ENCODE results near the gene CDHR1.
A peak's percentile ranks its signal among the peaks of the same experiment; 100 is the strongest.

CDHR1 gene

DNA sequence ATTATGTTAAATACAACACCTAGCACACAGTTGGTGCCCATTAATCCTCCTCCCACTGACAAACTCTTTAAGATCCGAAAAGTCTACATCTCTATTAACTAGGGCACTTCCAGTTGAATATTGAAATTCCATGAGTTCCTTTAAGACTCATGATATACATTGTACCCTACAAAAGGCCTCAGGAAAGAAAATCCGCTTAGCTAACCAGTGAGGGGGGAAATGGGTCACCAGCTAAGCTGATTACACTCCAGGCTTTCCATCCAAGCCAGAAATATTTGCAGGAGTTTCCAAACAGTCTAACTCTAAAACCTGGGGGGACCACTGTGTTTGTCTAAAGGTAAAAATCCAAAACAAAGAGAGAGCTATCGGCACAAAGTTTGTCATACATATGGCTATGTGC lies 32.3 kb downstream of the CDHR1 start:
- no peak for DNase-seq (ENCODE audit: low read depth in 1 of 2, low spot score in 1 of 2)

DNA sequence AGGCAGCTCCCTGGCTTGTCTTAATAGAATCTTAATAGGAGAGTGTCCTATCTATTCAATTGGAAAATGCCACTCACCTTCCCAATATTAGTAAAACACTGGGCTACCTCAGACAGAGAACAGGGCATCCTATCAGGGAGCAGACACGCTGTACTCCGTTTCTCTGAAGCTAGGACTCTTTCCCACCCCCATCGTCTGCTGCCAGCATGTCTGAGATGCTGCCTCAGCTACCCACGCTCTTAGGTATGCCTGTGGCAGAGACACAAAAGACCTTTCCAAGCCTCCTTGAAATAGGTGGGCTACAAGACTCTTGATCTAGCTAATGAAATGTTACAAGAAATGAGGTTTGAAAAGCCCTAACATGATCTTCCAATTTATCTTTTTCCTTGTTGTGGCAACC lies 33.5 kb downstream of the CDHR1 start:
- no peak for DNase-seq (ENCODE audit: low read depth in 1 of 2, low spot score in 1 of 2)

DNA sequence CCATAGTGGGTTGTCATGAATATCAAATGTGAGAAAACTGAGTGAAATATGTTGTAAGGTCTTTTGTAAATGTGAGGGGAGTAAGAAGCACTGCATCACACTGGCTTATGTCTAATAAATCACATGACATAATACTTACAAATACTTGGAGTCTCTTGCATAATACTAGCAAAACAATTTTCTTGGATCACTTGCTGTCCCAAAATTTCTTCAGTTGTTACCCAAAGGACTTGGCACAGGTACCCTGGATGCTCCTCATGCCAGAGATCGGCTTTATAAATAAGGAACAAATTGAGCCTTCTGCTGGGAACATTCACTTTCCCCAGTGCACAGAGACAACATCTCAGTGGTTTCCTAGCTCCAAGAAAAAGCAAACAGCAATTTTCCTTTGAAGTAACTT lies 36.0 kb downstream of the CDHR1 start:
- DNase-seq (ENCODE audit: low read depth in 1 of 2, low spot score in 1 of 2), result no peak

DNA sequence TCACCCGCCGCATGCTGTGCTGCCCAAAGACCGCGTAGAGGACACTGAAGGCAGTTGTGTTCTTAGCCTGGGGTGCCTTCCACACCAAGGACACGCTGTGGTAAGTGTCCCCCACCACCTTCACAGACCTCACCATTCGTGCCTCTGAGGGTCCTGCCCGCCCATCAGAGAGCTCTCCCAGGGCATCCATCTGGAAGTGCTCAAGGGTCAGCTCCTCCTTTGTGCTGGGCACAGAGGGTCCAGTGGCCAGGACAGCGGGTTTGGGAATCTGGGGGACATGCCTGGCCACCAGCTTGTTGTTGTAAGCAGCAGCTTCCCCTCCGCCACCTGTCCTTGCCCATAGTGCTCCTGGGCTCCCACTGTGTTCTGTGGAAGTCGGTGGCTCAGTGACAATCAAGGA lies 38.0 kb downstream of the CDHR1 start:
- no peak for DNase-seq (ENCODE audit: low read depth in 1 of 2, low spot score in 1 of 2)

DNA sequence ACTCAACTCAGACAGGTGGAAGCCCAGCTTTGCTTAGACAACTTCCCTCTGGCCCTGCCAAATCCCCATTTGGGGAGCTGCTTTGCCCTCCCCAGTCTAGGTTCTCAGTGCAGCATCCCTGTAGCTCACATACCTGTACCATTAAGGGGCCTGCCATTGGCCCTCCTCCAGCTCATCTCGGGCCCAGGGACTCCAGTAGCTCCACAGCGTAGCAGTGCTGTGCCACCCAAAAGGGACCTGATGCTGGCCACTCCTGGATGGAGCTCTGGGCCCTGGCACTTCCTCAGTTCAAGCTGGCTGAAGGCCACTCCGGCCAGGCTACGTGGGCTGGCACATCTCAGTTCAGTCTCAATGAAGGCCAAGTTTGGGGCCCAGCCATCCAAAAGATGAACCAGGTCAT lies 39.6 kb downstream of the CDHR1 start:
- DNase-seq (ENCODE audit: low read depth in 1 of 2, low spot score in 1 of 2), result no peak

DNA sequence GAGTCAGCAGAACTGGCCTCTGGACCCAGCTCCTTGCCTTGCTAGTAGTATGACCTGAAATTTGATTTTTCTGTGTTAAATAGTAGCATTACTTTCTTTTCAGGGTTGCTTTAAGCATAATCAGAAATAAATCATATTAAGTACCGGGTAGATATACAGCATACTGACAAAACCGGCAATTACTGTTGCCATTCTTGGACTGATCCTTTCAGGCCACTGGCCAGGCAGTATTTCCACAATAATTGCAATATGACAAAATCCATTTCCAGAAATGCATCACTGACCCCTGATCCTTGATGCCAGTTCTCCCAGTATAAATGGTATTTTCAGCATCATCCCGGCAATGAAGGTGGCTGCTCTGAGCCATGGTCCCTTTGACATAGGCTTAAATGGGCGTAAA lies 40.1 kb downstream of the CDHR1 start:
- DNase-seq (ENCODE audit: low read depth in 1 of 2, low spot score in 1 of 2), result no peak

DNA sequence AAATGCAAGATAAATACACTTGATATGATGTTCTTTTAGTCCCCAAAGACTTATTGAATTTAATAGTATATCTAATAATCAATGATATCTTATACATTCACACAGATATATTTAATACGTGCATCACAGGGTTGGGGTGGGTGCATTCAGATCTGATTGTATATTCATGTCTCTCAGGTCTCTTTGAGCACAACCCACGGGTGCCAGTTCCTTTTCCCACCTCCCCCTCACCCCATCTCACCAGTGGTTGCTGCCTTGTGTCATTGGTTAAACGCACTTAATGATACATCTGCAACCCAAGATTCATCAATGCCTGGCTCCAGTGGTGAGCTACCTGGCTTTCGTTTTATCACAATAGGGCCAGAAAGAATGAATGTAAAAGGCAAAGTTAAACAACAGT lies 40.8 kb downstream of the CDHR1 start:
- no peak for DNase-seq (ENCODE audit: low read depth in 1 of 2, low spot score in 1 of 2)

DNA sequence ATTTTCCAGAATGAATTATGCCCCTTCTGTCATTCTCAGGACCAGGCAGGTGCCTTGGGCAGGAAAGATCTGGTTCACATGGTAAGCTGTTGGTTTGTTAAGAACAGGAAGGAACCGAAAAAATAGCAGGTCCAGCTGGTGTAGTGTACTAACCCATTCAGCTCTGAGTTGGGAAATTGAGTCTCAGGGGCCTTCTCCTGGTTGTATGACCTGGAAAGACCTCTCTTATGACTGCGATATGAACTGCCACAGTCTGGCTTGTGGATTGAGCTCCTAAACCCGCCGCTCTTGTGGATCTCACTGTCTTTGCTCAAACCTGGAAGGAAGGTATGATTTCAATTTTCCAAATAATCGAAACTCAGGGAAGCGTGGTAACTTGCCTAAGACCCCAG lies 42.5 kb downstream of the CDHR1 start:
- DNase-seq (ENCODE audit: low read depth in 1 of 2, low spot score in 1 of 2), result no peak

DNA sequence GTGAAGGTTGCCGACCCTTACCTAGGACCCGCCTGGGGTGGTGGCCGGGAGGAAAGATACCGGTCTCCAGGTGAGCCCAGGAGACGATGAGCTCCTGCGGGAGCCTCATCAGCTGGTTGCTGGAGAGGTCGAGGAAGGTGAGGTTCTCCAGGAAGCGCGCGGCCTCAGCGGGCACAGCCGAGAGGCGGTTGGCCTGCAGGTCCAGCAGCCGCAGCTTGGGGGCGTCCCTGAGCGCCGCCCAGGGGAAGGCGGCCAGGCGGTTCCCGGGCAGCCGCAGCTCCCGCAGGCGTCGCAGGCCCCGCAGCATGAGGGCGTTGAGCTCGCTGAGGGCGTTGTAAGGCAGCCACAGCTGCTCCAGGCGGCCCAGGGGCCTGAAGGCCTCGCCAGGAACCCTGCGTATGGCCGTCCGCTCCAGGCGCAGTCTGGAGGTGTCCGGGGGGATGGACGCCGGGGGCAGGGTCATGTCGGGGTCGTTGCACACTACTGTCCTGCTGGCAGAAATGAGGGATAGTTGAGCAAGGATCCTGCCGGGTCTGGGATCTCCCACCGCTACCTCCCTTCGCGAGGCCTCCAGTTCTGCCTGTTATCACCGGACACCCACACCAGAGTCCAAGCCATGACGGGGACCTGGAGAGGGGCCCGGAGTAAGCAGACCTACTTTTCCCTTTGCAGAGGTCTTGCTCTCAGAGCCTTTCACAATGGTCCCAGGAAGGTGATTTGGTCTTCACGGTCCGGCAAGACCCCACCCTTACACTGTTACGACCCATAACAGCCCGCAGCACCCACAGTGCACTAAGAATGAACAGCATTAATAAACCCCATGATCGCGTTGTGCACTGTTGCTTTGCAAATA lies 43.1 kb downstream of the CDHR1 start:
- DNase-seq (ENCODE audit: low read depth in 1 of 2, low spot score in 1 of 2), result no peak

DNA sequence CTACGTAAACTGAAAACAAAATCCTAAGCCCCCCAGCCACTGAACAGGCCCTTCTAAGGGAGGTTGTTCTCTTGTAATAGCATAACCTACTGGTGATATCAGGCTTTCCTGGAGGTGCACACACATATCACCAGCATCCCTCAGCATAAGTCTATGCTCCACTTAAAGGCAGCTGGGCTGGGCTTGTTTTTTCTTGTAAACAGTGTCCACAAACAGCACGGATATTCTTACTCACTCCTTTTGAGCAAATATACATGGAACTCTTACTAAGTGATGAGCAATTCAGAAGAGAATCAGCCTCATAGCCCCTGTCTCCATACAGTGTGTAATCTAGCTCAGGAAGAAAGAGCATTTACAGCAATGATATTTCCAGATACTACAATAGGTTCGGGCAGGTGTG lies 44.6 kb downstream of the CDHR1 start:
- no peak for DNase-seq (ENCODE audit: low read depth in 1 of 2, low spot score in 1 of 2)

DNA sequence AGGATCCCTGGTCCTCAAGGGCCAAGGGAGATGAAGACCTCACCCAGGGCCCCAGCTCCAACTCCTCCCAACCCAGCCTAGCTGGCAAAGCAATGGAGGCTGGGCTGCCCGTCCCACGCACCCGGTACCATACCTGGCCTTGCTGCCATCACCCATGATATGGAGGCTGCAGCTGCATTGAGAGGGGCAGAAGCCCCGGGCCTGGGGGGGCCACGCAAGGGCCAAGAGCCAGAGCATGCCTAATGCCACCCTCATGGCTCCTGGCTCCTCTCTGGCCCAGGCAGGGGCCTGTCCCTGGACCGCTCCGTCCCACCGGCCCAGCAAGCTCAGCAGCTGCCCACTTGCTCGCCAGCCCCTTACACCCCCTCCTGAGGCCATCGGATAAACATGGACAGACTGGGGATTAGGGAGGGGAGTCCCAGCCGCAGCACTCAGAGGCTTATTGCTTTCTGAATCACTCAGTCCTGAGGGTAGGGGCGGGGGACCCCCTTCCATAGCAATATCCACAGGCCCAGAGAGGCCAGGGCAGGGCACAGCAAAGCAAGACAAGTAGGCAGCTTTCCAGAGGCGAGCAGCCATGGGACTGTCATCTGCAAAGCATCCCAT lies 47.0 kb downstream of the CDHR1 start, which contains the start of gene LRIT1:
Gene LRIT1 (minus strand): TSS at position 362 of the 606 bp plus-strand sequence. CDS start 107 bp downstream, at position 255.
- DNase-seq (ENCODE audit: low read depth in 1 of 2, low spot score in 1 of 2), result no peak

DNA sequence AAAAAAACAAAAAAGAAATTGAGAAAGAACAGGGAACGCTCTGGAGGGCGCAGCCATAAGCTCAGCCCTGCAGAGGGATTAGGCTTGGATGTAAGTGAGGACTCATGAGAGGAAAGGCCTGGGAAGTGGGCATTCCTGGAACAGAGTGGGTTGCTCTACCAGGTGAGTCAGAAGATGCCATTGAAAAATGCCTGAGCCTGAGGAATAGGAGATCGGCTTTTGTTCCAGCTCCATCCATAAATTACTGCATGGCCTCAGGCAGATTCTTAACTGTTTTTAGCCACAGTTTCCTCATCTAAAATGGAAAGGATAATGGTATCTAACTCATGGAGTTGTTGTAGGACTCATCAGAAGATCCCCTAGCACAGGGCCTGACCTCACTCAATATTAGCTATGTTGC lies 49.4 kb downstream of the CDHR1 start:
- no peak for DNase-seq (ENCODE audit: low read depth in 1 of 2, low spot score in 1 of 2)

DNA sequence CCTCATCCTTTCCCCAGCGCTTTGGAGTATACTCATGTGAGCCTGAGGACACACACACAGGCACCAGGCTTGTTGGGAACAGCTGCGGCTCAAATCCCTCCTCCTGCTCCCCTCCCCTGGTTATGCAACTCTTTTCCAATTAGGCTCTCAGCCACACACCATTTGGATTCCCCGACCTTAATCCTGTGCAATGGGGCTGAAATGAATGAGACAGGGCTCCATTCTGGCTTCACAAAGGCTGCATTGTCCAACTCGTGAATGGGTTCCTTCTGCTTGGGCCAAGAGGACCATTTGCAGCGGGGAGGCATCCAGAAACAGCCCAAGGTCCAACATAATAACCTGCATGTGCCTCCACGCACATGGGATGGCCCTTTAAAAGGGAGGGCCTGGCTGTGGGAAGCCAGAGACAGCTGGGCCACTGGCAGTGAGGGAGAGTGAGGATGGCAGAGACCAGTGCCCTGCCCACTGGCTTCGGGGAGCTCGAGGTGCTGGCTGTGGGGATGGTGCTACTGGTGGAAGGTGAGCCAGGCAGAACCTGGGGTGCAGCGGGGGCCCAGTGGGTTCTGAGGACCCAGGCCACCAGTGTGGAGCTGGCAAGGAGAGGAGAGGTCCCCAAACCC lies 50.4 kb downstream of the CDHR1 start, which contains the start of gene RGR:
Gene RGR (plus strand): TSS at position 403 of the 620 bp plus-strand sequence. CDS start 38 bp downstream, at position 441.
- DNase-seq (ENCODE audit: low read depth in 1 of 2, low spot score in 1 of 2), result no peak

DNA sequence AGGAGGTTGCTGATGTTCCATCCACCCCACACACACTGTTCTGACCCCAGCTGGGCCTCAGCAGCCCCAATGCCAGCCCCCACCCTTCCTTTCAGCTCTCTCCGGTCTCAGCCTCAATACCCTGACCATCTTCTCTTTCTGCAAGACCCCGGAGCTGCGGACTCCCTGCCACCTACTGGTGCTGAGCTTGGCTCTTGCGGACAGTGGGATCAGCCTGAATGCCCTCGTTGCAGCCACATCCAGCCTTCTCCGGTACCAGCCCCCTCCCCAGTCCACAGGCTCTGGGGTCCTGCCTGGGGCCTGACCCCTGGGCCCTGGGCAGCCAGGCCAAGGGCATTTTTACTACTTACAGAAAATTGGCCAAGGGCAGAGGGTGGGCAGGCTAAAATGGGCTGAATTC lies 53.2 kb downstream of the CDHR1 start:
- no peak for DNase-seq (ENCODE audit: low read depth in 1 of 2, low spot score in 1 of 2)

DNA sequence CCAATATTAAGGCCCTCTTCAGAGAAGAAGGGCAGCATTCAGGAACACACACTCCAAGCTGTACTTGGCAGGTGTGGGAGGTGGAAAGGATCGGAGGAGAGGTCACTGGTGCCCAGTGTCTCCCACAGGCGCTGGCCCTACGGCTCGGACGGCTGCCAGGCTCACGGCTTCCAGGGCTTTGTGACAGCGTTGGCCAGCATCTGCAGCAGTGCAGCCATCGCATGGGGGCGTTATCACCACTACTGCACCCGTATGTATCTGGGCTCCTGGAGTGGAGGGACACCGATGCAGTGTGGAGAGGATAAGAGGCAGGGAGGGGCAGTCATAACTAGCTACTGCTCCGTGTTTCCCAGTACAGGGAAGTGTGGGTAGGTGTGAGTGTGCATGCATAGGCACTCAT lies 54.5 kb downstream of the CDHR1 start:
- no peak for DNase-seq (ENCODE audit: low read depth in 1 of 2, low spot score in 1 of 2)

DNA sequence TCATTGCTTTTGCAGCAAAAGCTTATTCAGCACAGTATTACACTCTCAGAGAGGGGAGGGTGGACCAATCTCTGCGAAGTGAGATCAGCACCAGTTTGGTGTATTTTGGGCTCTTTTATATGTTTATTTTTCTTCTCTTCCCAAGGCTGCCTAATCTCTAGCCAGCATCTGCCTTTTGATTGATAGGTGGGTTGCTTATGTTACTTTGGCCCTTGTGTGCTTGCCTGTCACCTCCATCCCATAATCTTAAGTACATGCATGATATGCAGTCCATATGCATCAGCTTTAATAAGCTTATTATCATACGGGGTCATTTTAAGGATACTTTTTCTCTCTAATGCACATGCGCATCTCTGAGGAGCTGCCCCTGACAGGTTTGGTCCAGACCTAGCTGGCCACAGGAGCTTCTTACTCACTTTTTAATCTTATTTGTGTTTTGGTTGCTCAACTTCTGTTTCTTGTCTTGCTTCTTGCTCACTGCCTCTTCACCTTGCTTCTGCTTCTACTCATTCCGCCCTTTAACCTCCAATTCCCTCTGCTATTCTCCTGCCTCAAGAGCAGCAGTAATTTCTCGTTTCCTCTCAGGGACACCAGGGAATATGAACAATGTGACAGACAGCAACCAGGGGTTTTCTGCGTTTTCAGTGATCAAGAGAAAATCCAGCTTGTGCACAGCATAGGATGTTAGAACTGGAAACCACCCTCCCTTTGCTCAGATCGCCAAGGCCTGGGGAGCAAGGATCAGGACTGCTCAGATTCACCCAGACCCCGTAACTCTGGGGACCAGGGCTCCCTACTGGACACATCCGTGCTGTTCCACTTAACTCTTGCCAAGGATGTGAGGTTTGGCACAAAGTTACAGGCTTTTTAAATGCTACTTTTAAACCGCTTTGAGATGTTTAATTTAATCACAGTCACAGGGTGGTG lies 60.5 kb downstream of the CDHR1 start:
- DNase-seq (ENCODE audit: low read depth in 1 of 2, low spot score in 1 of 2), result no peak

DNA sequence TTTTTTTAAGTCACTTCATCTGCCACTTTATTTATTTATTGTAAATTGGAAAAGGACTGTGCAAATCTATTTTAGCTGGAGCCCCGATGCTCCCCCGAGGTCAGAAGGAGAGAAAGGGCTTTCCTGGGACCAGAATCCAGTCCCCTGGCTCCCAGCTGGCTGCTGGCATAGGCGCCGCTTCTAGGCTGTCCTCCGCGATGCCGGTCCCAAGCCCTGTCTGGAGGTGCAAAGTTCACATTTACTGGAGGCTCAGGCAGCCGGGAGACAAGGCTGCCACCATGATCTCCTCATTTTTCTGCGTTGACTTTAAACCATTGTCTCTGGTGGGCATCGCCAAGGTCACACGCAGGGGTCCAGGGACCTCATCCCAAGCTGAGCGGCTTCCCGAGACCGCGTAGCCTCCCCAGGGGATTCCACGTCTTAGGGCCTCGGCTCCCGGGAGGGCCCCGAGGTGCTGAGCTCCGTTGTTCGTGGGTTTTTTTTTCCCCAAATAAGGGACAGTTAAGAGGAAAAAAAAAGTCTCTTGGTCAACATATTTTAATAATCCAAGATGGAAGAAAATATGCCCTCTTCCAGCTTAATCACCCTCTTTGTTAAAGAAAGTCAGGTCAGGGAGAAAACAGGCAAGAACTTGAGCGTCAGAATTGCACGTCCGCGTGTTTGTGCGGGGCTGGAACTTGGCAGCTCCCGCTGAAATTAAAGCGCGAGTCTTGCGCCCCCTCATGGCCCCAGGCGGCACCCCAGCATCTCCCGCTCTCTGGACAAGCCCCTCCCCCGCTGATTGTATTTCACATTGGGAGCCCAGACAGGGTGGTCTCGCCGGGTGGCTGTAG lies 62.4 kb downstream of the CDHR1 start:
- DNase-seq (ENCODE audit: low read depth in 1 of 2, low spot score in 1 of 2), result peak in 1 of 2 donors; percentile 11

DNA sequence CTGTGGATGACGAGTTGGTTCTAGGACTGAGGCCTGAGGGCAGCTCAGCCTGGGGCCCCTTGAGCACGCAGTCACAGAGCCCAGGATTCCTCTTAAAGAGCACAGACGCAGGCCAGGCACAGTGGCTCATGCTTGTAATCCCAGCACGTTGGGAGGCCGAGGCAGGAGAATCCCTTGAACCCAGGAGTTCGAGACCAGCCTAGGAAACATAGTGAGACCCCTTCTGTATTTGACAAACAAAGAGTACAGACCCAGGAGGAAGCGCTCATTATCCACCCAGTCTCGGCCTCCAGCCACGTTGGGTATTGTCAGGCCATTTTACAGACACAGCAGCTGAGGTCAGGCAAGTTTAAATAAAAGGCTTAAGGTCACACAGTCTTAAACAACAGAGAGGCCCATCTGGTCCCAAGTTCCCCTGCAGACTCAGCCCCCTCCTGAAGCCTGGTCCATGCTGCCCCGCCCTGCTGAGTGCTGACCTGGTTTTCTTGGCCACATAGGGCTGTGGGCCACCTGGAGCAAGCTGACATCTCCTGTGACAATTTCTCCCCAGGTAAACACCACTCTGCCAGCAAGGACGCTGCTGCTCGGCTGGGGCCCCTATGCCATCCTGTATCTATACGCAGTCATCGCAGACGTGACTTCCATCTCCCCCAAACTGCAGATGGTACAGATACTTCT lies 63.1 kb downstream of the CDHR1 start:
- no peak for DNase-seq (ENCODE audit: low read depth in 1 of 2, low spot score in 1 of 2)

DNA sequence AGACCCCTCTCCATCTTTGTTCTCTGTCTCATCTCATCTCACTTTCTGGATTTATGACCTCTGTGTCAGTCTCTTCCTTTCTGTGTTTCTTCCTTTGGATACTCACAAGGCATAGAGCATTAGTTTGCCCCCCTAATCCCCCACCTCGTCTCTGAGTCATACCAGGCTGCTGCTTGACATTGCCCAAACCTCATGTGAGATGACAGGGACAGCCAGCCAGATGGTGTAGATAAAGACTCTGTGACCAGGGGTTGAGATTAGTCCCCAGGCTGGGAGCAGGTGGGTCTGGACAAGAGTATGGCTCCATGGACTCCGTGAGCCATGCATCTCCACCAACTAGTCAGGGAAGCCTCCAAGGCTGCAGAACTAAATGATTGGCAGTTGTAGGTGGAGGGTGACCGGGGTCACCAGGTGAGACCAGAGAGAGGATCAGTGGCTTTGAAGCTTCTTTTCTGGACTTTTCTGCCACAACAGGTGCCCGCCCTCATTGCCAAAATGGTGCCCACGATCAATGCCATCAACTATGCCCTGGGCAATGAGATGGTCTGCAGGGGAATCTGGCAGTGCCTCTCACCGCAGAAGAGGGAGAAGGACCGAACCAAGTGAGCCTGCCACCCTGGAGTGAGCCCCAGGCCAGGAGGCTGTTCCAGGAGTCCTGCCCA lies 63.8 kb downstream of the CDHR1 start:
- DNase-seq (ENCODE audit: low read depth in 1 of 2, low spot score in 1 of 2), result no peak

Data from activated T-helper 1 cell treated with anti-CD3 and anti-CD28 coated beads, Interleukin-2, amount 50 U/mL, for 16 hours (primary cell).